HCT116 (cell line): ENCODE measurements around the gene RARB. TPM values are rescaled to one million over a fixed set of nuclear protein-coding genes. Genes with fewer than 3 reads are reported as not detected.

ENCODE experiments used
- ATAC-seq: fragments of 200-7000 bp; cut with Tn5 transposase; 2 replicates; pipeline ENCODE4 v1.9.1; 2020; ENCODE audit warnings: mild to moderate bottlenecking, moderate library complexity
- BruUV-seq: library from RNA; stranded (reverse); fragments of 400-500 nt; replicated peaks from 2 replicates; lab custom pipeline; 2021; lab: Mats Ljungman, UMichigan
- CTCF ChIA-PET: fragments of 300-600 bp; sonication (Branson Sonifier 250); formaldehyde crosslinking; loops from one replicate; lab custom pipeline; 2021; ENCODE audit warnings: antibody characterized with exemption; lab: Charles Lee
- POLR2A ChIA-PET: fragments of 300-600, 350-600 bp; sonication (Branson Sonifier 250); formaldehyde crosslinking; loops from one replicate; lab custom pipeline; 2021; ENCODE audit warnings: antibody characterized with exemption; lab: Charles Lee
- RAD21 ChIA-PET, 2 experiments: fragments of 300-600 bp; sonication (Branson Sonifier 250); formaldehyde crosslinking; loops; one replicate each; lab custom pipeline; 2023; ENCODE audit warnings: low total read pairs in 2 of 2; ENCODE audit not compliant: uncharacterized antibody in 2 of 2, unreplicated experiment in 2 of 2, low non-redundant PET in 1 of 2; lab: Charles Lee
- DNase-seq: peaks from one replicate; pipeline ENCODE4 v3.0.0-alpha.2; 2010; ENCODE audit warnings: low read depth, low spot score
- H2AFZ ChIP-seq: fragments of 200-600 bp; shearing (Covaris generic), sonication (generic); 2 replicates; pipeline ENCODE4 v1.6.1; 2017; ENCODE audit warnings: low read depth, mixed run types, mixed read lengths, antibody characterized with exemption, low read length; ENCODE audit not compliant: poor library complexity, severe bottlenecking
- H3K27ac ChIP-seq: 2 replicates; pipeline ENCODE4 v1.5.1; 2012; ENCODE audit warnings: low read depth, low read length
- H3K27me3 ChIP-seq: fragments of 200-600 bp; sonication (generic); 2 replicates; pipeline ENCODE4 v1.6.1; 2016; ENCODE audit warnings: mixed run types, low read length, mixed read lengths; ENCODE audit not compliant: insufficient read depth
- H3K36me3 ChIP-seq, 2 experiments: fragments of 200-500 bp in 1 of 2; fragments of 200-600 bp in 1 of 2; sonication (Bioruptor generic) in 1 of 2; sonication (generic) in 1 of 2; 2 replicates each; pipeline versions ENCODE4 v1.5.1 to v1.6.1; 2014 to 2016; ENCODE audit warnings: low read length in 2 of 2, inconsistent platforms in 1 of 2, mixed read lengths in 1 of 2, mixed run types in 1 of 2; ENCODE audit not compliant: insufficient read depth in 2 of 2, control insufficient read depth in 1 of 2
- H3K4me1 ChIP-seq, 2 experiments: fragments of 200-600 bp in 1 of 2; sonication (generic) in 1 of 2; 2 replicates each; pipeline versions ENCODE4 v1.5.1 to v1.6.1; 2012 to 2017; ENCODE audit warnings: low read length in 2 of 2, inconsistent platforms in 1 of 2, mild to moderate bottlenecking in 1 of 2, mixed read lengths in 1 of 2, mixed run types in 1 of 2, moderate library complexity in 1 of 2; ENCODE audit not compliant: insufficient read depth in 2 of 2, control insufficient read depth in 1 of 2
- H3K4me2 ChIP-seq: fragments of 200-600 bp; sonication (generic); 2 replicates; pipeline ENCODE4 v1.6.1; 2017; ENCODE audit warnings: mixed run types, low read length, mixed read lengths
- H3K4me3 ChIP-seq, 2 experiments: fragments of 200-600 bp in 1 of 2; sonication (generic) in 1 of 2; replicated peaks in 1 of 2; 2 replicates each; pipeline ENCODE4 v1.5.1; 2011 to 2016; ENCODE audit warnings: low read length in 2 of 2, control low read depth in 1 of 2, low read depth in 1 of 2, mild to moderate bottlenecking in 1 of 2, mixed read lengths in 1 of 2, mixed run types in 1 of 2
- H3K79me2 ChIP-seq: fragments of 200-600 bp; sonication (generic); 2 replicates; pipeline ENCODE4 v1.6.1; 2017; ENCODE audit warnings: mild to moderate bottlenecking, mixed run types, low read length, moderate library complexity, mixed read lengths; ENCODE audit not compliant: insufficient read depth
- H3K9ac ChIP-seq: fragments of 200-600 bp; sonication (generic); 2 replicates; pipeline ENCODE4 v1.6.1; 2016; ENCODE audit warnings: low read length, mixed read lengths
- H3K9me2 ChIP-seq: fragments of 200-600 bp; sonication (generic), shearing (Covaris generic); 2 replicates; pipeline ENCODE4 v1.6.1; 2017; ENCODE audit warnings: mixed run types, mild to moderate bottlenecking, moderate library complexity; ENCODE audit not compliant: insufficient read depth
- H3K9me3 ChIP-seq, 2 experiments: fragments of 200-500 bp in 1 of 2; fragments of 200-600 bp in 1 of 2; sonication (Bioruptor generic) in 1 of 2; sonication (generic) in 1 of 2; 2 replicates each; pipeline ENCODE4 v1.6.1; 2014 to 2017; ENCODE audit warnings: low read length in 2 of 2, mixed read lengths in 2 of 2, inconsistent platforms in 1 of 2, low read depth in 1 of 2, mild to moderate bottlenecking in 1 of 2, mixed run types in 1 of 2, moderate library complexity in 1 of 2; ENCODE audit not compliant: control insufficient read depth in 1 of 2, insufficient read depth in 1 of 2
- H4K20me1 ChIP-seq: fragments of 200-600 bp; sonication (generic), shearing (Covaris generic); 2 replicates; pipeline ENCODE4 v1.6.1; 2017; ENCODE audit warnings: mixed run types, mild to moderate bottlenecking, moderate library complexity; ENCODE audit not compliant: insufficient read depth
- CBX3 ChIP-seq: IDR thresholded peaks from 2 replicates; pipeline ENCODE4 v1.6.1; 2012; ENCODE audit warnings: low read depth
- CEBPB ChIP-seq: IDR thresholded peaks from 2 replicates; pipeline ENCODE4 v1.6.1; 2012; ENCODE audit warnings: low read depth
- ELF1 ChIP-seq: IDR thresholded peaks from 2 replicates; pipeline ENCODE4 v1.6.1; 2012; ENCODE audit warnings: low read depth, borderline replicate concordance
- EZH2 ChIP-seq: fragments of 200-600 bp; sonication (generic); IDR thresholded peaks from 2 replicates; pipeline ENCODE4 v1.6.1; 2017; ENCODE audit warnings: antibody characterized with exemption, mixed run types
- EZH2phosphoT487 ChIP-seq: fragments of 200-600 bp; IDR thresholded peaks from 2 replicates; pipeline ENCODE4 v1.6.1; 2018; ENCODE audit warnings: antibody characterized with exemption, borderline replicate concordance
- RAD21 ChIP-seq: IDR thresholded peaks from 2 replicates; pipeline ENCODE4 v1.6.1; 2012; ENCODE audit warnings: low read depth, mild to moderate bottlenecking
- SIN3A ChIP-seq: IDR thresholded peaks from 2 replicates; pipeline ENCODE4 v1.6.1; 2012; ENCODE audit warnings: low read depth
- SP1 ChIP-seq: IDR thresholded peaks from 2 replicates; pipeline ENCODE4 v1.6.1; 2012; ENCODE audit warnings: low read depth
- SRF ChIP-seq: IDR thresholded peaks from 2 replicates; pipeline ENCODE4 v1.6.1; 2012; ENCODE audit warnings: low read depth
- TCF7L2 ChIP-seq: IDR thresholded peaks from 2 replicates; pipeline ENCODE4 v1.7.0; 2011; ENCODE audit warnings: borderline replicate concordance, inconsistent platforms; ENCODE audit not compliant: insufficient read depth, insufficient read length; ENCODE audit errors: extremely low read depth
- YY1 ChIP-seq: IDR thresholded peaks from 2 replicates; pipeline ENCODE4 v1.6.1; 2011; ENCODE audit warnings: low read length, low read depth, moderate library complexity, mild to moderate bottlenecking; ENCODE audit not compliant: insufficient replicate concordance; ENCODE audit errors: extremely low read depth
- ZFX ChIP-seq: fragments of 450-650 bp; IDR thresholded peaks from 2 replicates; pipeline ENCODE4 v1.6.1; 2017
- ZNF274 ChIP-seq: fragments of 200-500 bp; sonication (Bioruptor generic); IDR thresholded peaks from 2 replicates; pipeline ENCODE4 v1.6.1; 2014; ENCODE audit warnings: mild to moderate bottlenecking, low read depth, low read length, inconsistent platforms
- intact Hi-C: fragments of 100-400 bp; cut with micrococcal nuclease; formaldehyde crosslinking; loops from 2 replicates; pipeline ENCODE4 v1.10.0; 2022
- total RNA-seq: library from RNA; stranded (reverse); gene quantifications from one replicate; pipeline ENCODE4 v1.2.1, GENCODE V29; 2021; ENCODE audit not compliant: unreplicated experiment
- TF ChIP-seq, protein P1 (sequence below): IDR thresholded peaks from 2 replicates; pipeline ENCODE4 v1.6.1; 2012; ENCODE audit warnings: low read depth
- TF ChIP-seq, protein P2 (sequence below): IDR thresholded peaks from 2 replicates; pipeline ENCODE4 v1.6.1; 2011; ENCODE audit warnings: mild to moderate bottlenecking, low read length, moderate library complexity; ENCODE audit not compliant: insufficient replicate concordance; ENCODE audit errors: extremely low read depth
- TF ChIP-seq, protein P3 (sequence below): IDR thresholded peaks from 2 replicates; pipeline ENCODE4 v1.6.1; 2012

The RARB gene
- total RNA-seq, 1 experiment from 2014 or later: not detected

DNA sequence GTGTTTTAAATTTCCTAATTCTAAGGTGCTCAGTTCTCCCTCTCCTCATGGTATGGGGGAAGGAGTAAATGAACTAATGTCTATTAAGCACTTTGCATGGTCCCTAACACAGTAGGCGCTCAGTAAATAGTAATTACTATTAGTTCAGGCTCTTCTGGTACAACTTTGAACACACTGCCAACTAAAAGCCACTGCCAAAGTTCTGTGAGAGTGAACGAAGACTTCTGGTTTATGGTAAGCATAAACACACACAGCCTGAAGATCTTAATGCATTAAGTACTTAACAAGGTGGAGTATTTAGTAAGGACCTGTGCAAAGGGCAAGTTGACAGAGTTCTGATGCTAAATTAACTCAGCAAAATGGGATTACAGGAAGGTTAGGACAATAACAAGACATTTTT, 24.7 kb downstream of the RARB start:
- H3K27me3 ChIP-seq: peaks cover 13% of the 10 kb centered on the region; the same call in 1 of the 2 replicates
- no peaks in the 10 kb centered on the region for H4K20me1 ChIP-seq
- no TSS peak for BruUV-seq
- H3K9ac ChIP-seq: no peak overlapping the region
- intact Hi-C loops: no loop called here
- TF ChIP-seq ZNF274 (no peak), SIN3A (no peak), ZFX (no peak), RAD21 (no peak), SP1 (no peak), SRF (no peak), EZH2 (no peak), CBX3 (no peak), TCF7L2 (no peak), CEBPB (no peak), ELF1 (no peak), EZH2phosphoT487 (no peak), YY1 (no peak)
- TF ChIP-seq, protein P1, sequence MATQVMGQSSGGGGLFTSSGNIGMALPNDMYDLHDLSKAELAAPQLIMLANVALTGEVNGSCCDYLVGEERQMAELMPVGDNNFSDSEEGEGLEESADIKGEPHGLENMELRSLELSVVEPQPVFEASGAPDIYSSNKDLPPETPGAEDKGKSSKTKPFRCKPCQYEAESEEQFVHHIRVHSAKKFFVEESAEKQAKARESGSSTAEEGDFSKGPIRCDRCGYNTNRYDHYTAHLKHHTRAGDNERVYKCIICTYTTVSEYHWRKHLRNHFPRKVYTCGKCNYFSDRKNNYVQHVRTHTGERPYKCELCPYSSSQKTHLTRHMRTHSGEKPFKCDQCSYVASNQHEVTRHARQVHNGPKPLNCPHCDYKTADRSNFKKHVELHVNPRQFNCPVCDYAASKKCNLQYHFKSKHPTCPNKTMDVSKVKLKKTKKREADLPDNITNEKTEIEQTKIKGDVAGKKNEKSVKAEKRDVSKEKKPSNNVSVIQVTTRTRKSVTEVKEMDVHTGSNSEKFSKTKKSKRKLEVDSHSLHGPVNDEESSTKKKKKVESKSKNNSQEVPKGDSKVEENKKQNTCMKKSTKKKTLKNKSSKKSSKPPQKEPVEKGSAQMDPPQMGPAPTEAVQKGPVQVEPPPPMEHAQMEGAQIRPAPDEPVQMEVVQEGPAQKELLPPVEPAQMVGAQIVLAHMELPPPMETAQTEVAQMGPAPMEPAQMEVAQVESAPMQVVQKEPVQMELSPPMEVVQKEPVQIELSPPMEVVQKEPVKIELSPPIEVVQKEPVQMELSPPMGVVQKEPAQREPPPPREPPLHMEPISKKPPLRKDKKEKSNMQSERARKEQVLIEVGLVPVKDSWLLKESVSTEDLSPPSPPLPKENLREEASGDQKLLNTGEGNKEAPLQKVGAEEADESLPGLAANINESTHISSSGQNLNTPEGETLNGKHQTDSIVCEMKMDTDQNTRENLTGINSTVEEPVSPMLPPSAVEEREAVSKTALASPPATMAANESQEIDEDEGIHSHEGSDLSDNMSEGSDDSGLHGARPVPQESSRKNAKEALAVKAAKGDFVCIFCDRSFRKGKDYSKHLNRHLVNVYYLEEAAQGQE: no peak
- TF ChIP-seq, protein P2, sequence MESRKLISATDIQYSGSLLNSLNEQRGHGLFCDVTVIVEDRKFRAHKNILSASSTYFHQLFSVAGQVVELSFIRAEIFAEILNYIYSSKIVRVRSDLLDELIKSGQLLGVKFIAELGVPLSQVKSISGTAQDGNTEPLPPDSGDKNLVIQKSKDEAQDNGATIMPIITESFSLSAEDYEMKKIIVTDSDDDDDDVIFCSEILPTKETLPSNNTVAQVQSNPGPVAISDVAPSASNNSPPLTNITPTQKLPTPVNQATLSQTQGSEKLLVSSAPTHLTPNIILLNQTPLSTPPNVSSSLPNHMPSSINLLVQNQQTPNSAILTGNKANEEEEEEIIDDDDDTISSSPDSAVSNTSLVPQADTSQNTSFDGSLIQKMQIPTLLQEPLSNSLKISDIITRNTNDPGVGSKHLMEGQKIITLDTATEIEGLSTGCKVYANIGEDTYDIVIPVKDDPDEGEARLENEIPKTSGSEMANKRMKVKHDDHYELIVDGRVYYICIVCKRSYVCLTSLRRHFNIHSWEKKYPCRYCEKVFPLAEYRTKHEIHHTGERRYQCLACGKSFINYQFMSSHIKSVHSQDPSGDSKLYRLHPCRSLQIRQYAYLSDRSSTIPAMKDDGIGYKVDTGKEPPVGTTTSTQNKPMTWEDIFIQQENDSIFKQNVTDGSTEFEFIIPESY: no peak
- TF ChIP-seq, protein P3, sequence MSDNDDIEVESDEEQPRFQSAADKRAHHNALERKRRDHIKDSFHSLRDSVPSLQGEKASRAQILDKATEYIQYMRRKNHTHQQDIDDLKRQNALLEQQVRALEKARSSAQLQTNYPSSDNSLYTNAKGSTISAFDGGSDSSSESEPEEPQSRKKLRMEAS: no peak
- H3K9me3 ChIP-seq: no peaks in the 10 kb centered on the region
- no peaks in the 10 kb centered on the region for H3K79me2 ChIP-seq
- ChIA-PET CTCF (no interaction called here), POLR2A (no interaction called here), RAD21 (no interaction called here)
- no peak overlapping the region for H3K4me2 ChIP-seq
- H2AFZ ChIP-seq: no peak overlapping the region
- ATAC-seq (no peak), DNase-seq (no peak)
- H3K36me3 ChIP-seq: no peaks in the 10 kb centered on the region
- no peaks in the 10 kb centered on the region for H3K4me1 ChIP-seq
- no peak overlapping the region for H3K4me3 ChIP-seq
- H3K27ac ChIP-seq: no peak overlapping the region
- H3K9me2 ChIP-seq: no peaks in the 10 kb centered on the region
